ENCODE measurements around the gene SLC17A1.
A peak's percentile ranks its signal among the peaks of the same experiment; 100 is the strongest.

- TF ChIP-seq CTCF (IDR thresholded peaks at IDR 0.05; ENCODE audit: low read depth, low read length): peak; percentile 64
- no peak for TF ChIP-seq POLR2A (IDR thresholded peaks at IDR 0.05; ENCODE audit: extremely low read depth, insufficient read length)
- no peak for TF ChIP-seq MAX (IDR thresholded peaks at IDR 0.05; ENCODE audit: low read depth, low read length)
- TF ChIP-seq MYC (IDR thresholded peaks at IDR 0.05; ENCODE audit: low read depth, low read length): no peak
These were observed 43.4 kb downstream of the SLC17A1 start for GRCh38 chr6:25788305-25788922.
